Lung (tissue), 12 donors: ENCODE measurements around the gene GABRR3. TPM values are rescaled to one million over a fixed set of nuclear protein-coding genes. Genes with fewer than 3 reads are reported as not detected.

Source experiments
- ATAC-seq: fragments of 200-7000 bp; cut with Tn5 transposase; one replicate; pipeline ENCODE4 v1.9.1; 2020; ENCODE audit warnings: moderate number of reproducible peaks; ENCODE audit not compliant: insufficient read depth, low FRiP score
- DNase-seq, 3 donors: peaks; one replicate each; pipeline ENCODE4 v3.0.0-alpha.2; 2013 to 2017
- H3K27ac ChIP-seq, 2 donors: one replicate each; pipeline ENCODE4 v1.5.1; 2013; ENCODE audit warnings: mild to moderate bottlenecking in 2 of 2, moderate library complexity in 2 of 2, control low read depth in 1 of 2, inconsistent platforms in 1 of 2, low read depth in 1 of 2, low read length in 1 of 2
- H3K27me3 ChIP-seq, 3 donors: one replicate each; pipeline ENCODE4 v1.5.1; 2013; ENCODE audit warnings: low read length in 2 of 3; ENCODE audit not compliant: control insufficient read depth in 3 of 3, insufficient read depth in 3 of 3
- H3K36me3 ChIP-seq, 4 donors: one replicate each; pipeline ENCODE4 v1.5.1; 2013; ENCODE audit warnings: low read length in 4 of 4, mild to moderate bottlenecking in 1 of 4, moderate library complexity in 1 of 4; ENCODE audit not compliant: control insufficient read depth in 4 of 4, insufficient read depth in 4 of 4
- H3K4me1 ChIP-seq, 5 donors: one replicate each; pipeline ENCODE4 v1.5.1; 2013; ENCODE audit warnings: low read length in 5 of 5, mild to moderate bottlenecking in 2 of 5, moderate library complexity in 1 of 5; ENCODE audit not compliant: control insufficient read depth in 5 of 5, insufficient read depth in 5 of 5
- H3K4me3 ChIP-seq: one replicate; pipeline ENCODE4 v1.5.1; 2013; ENCODE audit warnings: mild to moderate bottlenecking, control low read depth, moderate library complexity
- H3K9ac ChIP-seq, 2 donors: one replicate each; pipeline ENCODE4 v1.5.1; 2013; ENCODE audit warnings: low read length in 2 of 2, control low read depth in 1 of 2; ENCODE audit not compliant: insufficient read depth in 1 of 2
- H3K9me3 ChIP-seq, 4 donors: one replicate each; pipeline ENCODE4 v1.5.1; 2013; ENCODE audit warnings: low read length in 3 of 4, mild to moderate bottlenecking in 1 of 4, moderate library complexity in 1 of 4; ENCODE audit not compliant: control insufficient read depth in 4 of 4, insufficient read depth in 3 of 4
- CTCF ChIP-seq: IDR thresholded peaks from 2 replicates; pipeline ENCODE4 v1.5.1; 2012; ENCODE audit warnings: mild to moderate bottlenecking; ENCODE audit errors: control extremely low read depth, extremely low read depth
- WGBS, 2 donors: extraction: QIAGEN DNeasy Blood & Tissue Kit; methylation state at CpG; one replicate each; pipeline ENCODE4 v1.1.7; 2013; 5-methylcytosine and 5-hydroxymethylcytosine counted together
- polyA plus RNA-seq, 2 donors: library from polyadenylated mRNA; stranded (reverse); fragments of 200-250 nt; gene quantifications; one replicate each; pipeline ENCODE4 v1.2.1, GENCODE V29; 2013
- total RNA-seq, 2 donors: library from RNA; depleted of rRNA in 1 of 2; stranded (reverse); fragments of >200 nt in 1 of 2; gene quantifications; one replicate each; pipeline ENCODE4 v1.2.1, GENCODE V29; 2014 to 2021
- donor health status: control.
- donor health status: control.
- donor health status: Bipolar disorder and iron deficiency.
- donor health status: healthy.
- donor health status: DM: yes; HTN: yes; CAD: no.

Gene GABRR3
- total and polyA plus RNA-seq, 4 donors = 0.09 TPM; not detected in 3

- no peak for TF ChIP-seq CTCF
- Histone ChIP-seq H3K4me3 (no peak overlapping the region), H3K27ac (no peak overlapping the region), H3K9ac (no peak overlapping the region), H3K36me3 (no peaks in the 10 kb centered on the region), H3K9me3 (peaks cover 0 to 2% (median 0%) of the 10 kb centered on the region in 4 donors), H3K4me1 (peaks cover 0 to 44% (median 6%) of the 10 kb centered on the region in 5 donors), H3K27me3 (no peaks in the 10 kb centered on the region)
- ATAC-seq (no peak), DNase-seq (no peak)
- WGBS, 2 donors = 77 to 78% methylated on average over 1 of the region's 1 CpG
Observed at GRCh38 chr3:97975466-97975865, 59.6 kb downstream of the GABRR3 start.

GRCh38 chr3:97974996-97975395 is 60.1 kb downstream of the GABRR3 start:
- Histone ChIP-seq H3K9ac (no peak overlapping the region), H3K4me1 (peaks cover 0 to 40% (median 6%) of the 10 kb centered on the region in 5 donors), H3K36me3 (no peaks in the 10 kb centered on the region), H3K9me3 (peaks cover 0 to 2% (median 0%) of the 10 kb centered on the region in 4 donors), H3K27me3 (no peaks in the 10 kb centered on the region), H3K4me3 (no peak overlapping the region), H3K27ac (no peak overlapping the region)
- no peak for ATAC-seq
- 52 to 65% methylated on average over 3 of the region's 3 CpGs for WGBS, 2 donors
- no peak for TF ChIP-seq CTCF
- DNase-seq = no peak

- TF ChIP-seq CTCF = no peak
- Histone ChIP-seq H3K9ac (peak overlapping the region in 1 of 2 donors; percentile 57), H3K9me3 (peaks cover 0 to 2% (median 0%) of the 10 kb centered on the region in 4 donors), H3K4me3 (no peak overlapping the region), H3K36me3 (no peaks in the 10 kb centered on the region), H3K27me3 (no peaks in the 10 kb centered on the region), H3K4me1 (peaks cover 0 to 37% (median 0%) of the 10 kb centered on the region in 5 donors), H3K27ac (no peak overlapping the region)
- 95 to 96% methylated on average over 9 of the region's 9 CpGs for WGBS, 2 donors
- DNase-seq = peak in 1 of 3 donors; percentile 17
- no peak for ATAC-seq
Observed at GRCh38 chr3:97972976-97973375, 62.1 kb downstream of the GABRR3 start.
